HepG2 (cell line): ENCODE results near the gene DNAJC1. TPM values are rescaled to one million over a fixed set of nuclear protein-coding genes. Genes with fewer than 3 reads are reported as not detected.
A peak's percentile ranks its signal among the peaks of the same experiment; 100 is the strongest.

Source experiments
- ATAC-seq: fragments of 200-7000 bp; cut with Tn5 transposase; 3 replicates; pipeline ENCODE4 v1.9.1; 2020; ENCODE audit warnings: mild to moderate bottlenecking, moderate library complexity
- BruUV-seq: library from RNA; stranded (reverse); fragments of 400-500 nt; replicated peaks from 2 replicates; lab custom pipeline; 2021; lab: Mats Ljungman, UMichigan
- CTCF ChIA-PET: fragments of 300-600 bp; formaldehyde crosslinking; extraction: SDS; loops from one replicate; lab custom pipeline; 2021; ENCODE audit warnings: low total read pairs, inconsistent platforms, low intra/inter-chr PET ratio; lab: Yijun Ruan, JAX
- POLR2A ChIA-PET: fragments of 350-600 bp; sonication (Branson Sonifier 250); formaldehyde crosslinking; loops from one replicate; lab custom pipeline; 2020; ENCODE audit warnings: antibody characterized with exemption, inconsistent platforms; lab: Yijun Ruan, JAX
- DNase-seq: peaks from one replicate; pipeline ENCODE4 v3.0.0-alpha.2; 2015; ENCODE audit warnings: low spot score
- FAIRE-seq: peaks from 3 replicates; lab custom pipeline; 2011; peaks lifted over from hg19 to GRCh38; lab: Jason Lieb, UNC
- H2AFZ ChIP-seq: one replicate; pipeline ENCODE4 v1.6.1; 2011; ENCODE audit warnings: low read length, inconsistent platforms
- H3K27ac ChIP-seq: fragments of 300-600 bp; 3 replicates; pipeline ENCODE4 v1.8.0; 2011; ENCODE audit warnings: mixed run types, mild to moderate bottlenecking, mixed read lengths, low read length, inconsistent platforms; ENCODE audit not compliant: insufficient read depth; ENCODE audit errors: extremely low read length
- H3K27me3 ChIP-seq, 2 experiments: fragments of 200-600 bp in 1 of 2; 2 replicates in 1 of 2; 3 replicates in 1 of 2; pipeline versions ENCODE4 v1.6.0 to v1.8.0; 2011; ENCODE audit warnings: low read length in 2 of 2, mild to moderate bottlenecking in 2 of 2, moderate library complexity in 2 of 2, inconsistent platforms in 1 of 2; ENCODE audit not compliant: insufficient read depth in 2 of 2, control insufficient read depth in 1 of 2
- H3K36me3 ChIP-seq, 2 experiments: fragments of 200-600 bp in 1 of 2; replicated peaks in 1 of 2; 2 replicates in 1 of 2; 3 replicates in 1 of 2; pipeline versions ENCODE4 v1.5.1 to v1.8.0; 2011; ENCODE audit warnings: low read length in 2 of 2, inconsistent platforms in 1 of 2; ENCODE audit not compliant: insufficient read depth in 2 of 2, control insufficient read depth in 1 of 2
- H3K4me1 ChIP-seq: 2 replicates; pipeline ENCODE4 v1.5.1; 2012; ENCODE audit warnings: low read length, inconsistent platforms; ENCODE audit not compliant: insufficient read depth
- H3K4me2 ChIP-seq: 2 replicates; pipeline ENCODE4 v1.6.0; 2011; ENCODE audit warnings: low read depth, low read length, inconsistent platforms
- H3K4me3 ChIP-seq, 3 experiments: fragments of 200-600 bp in 1 of 3; sonication (generic), shearing (Covaris generic) in 1 of 3; replicated peaks in 1 of 3; 2 replicates each; pipeline ENCODE4 v1.5.1; 2011 to 2016; ENCODE audit warnings: low read length in 3 of 3, inconsistent platforms in 2 of 3, low read depth in 2 of 3, mild to moderate bottlenecking in 2 of 3, control low read depth in 1 of 3, mixed read lengths in 1 of 3; ENCODE audit not compliant: insufficient read depth in 1 of 3
- H3K79me2 ChIP-seq: one replicate; pipeline ENCODE4 v1.6.1; 2011; ENCODE audit warnings: low read length, inconsistent platforms; ENCODE audit not compliant: insufficient read depth
- H3K9ac ChIP-seq: 2 replicates; pipeline ENCODE4 v1.6.0; 2011; ENCODE audit warnings: mild to moderate bottlenecking, low read depth, low read length, inconsistent platforms; ENCODE audit not compliant: insufficient read depth
- H3K9me3 ChIP-seq: 2 replicates; pipeline ENCODE4 v1.5.1; 2012; ENCODE audit warnings: mild to moderate bottlenecking, low read length
- H4K20me1 ChIP-seq: 2 replicates; pipeline ENCODE4 v1.6.0; 2011; ENCODE audit warnings: inconsistent platforms, mild to moderate bottlenecking, low read length, moderate library complexity; ENCODE audit not compliant: insufficient read depth
- BCL6 ChIP-seq: IDR thresholded peaks from 2 replicates; pipeline ENCODE4 v1.6.1; 2016; ENCODE audit warnings: missing genetic modification reagents, missing compliant biosample characterization
- ELF3 ChIP-seq: IDR thresholded peaks from 2 replicates; pipeline ENCODE4 v1.6.1; 2016; ENCODE audit warnings: missing genetic modification reagents, missing compliant biosample characterization
- EP300 ChIP-seq, 3 experiments: sonication (generic) in 1 of 3; formaldehyde crosslinking in 1 of 3; IDR thresholded peaks; 2 replicates each; pipeline versions ENCODE4 v1.5.1 to v1.6.1; 2011 to 2020; ENCODE audit warnings: low read depth in 2 of 3, low read length in 2 of 3, borderline replicate concordance in 1 of 3, improper control_type of control experiment in 1 of 3, mild to moderate bottlenecking in 1 of 3, missing genetic modification reagents in 1 of 3, moderate library complexity in 1 of 3
- FOXK1 ChIP-seq: sonication (generic); formaldehyde crosslinking; IDR thresholded peaks from 2 replicates; pipeline ENCODE4 v1.4.0; 2020; ENCODE audit warnings: low read depth, missing genetic modification reagents, borderline replicate concordance
- HNF4G ChIP-seq, 2 experiments: sonication (generic) in 1 of 2; formaldehyde crosslinking in 1 of 2; IDR thresholded peaks; 2 replicates each; pipeline versions ENCODE4 v1.4.0 to v1.6.1; 2011 to 2020; ENCODE audit warnings: borderline replicate concordance in 2 of 2, low read depth in 2 of 2, mild to moderate bottlenecking in 2 of 2, low read length in 1 of 2, missing genetic modification reagents in 1 of 2, moderate library complexity in 1 of 2
- KAT8 ChIP-seq: IDR thresholded peaks from 2 replicates; pipeline ENCODE4 v1.6.1; 2016; ENCODE audit warnings: missing genetic modification reagents, missing compliant biosample characterization
- KDM2A ChIP-seq: sonication (generic); formaldehyde crosslinking; IDR thresholded peaks from 2 replicates; pipeline ENCODE4 v1.4.0; 2020; ENCODE audit warnings: low read depth, missing genetic modification reagents, borderline replicate concordance
- NCOA2 ChIP-seq: sonication (generic); formaldehyde crosslinking; IDR thresholded peaks from 2 replicates; pipeline ENCODE4 v1.8.0; 2022; ENCODE audit warnings: inconsistent platforms
- SAP130 ChIP-seq: IDR thresholded peaks from 2 replicates; pipeline ENCODE4 v1.6.1; 2016; ENCODE audit warnings: low read depth
- SNRNP70 ChIP-seq: fragments of 200-400 bp; formaldehyde crosslinking; IDR thresholded peaks from 2 replicates; pipeline ENCODE4 v1.6.1; 2017; ENCODE audit warnings: mild to moderate bottlenecking, low read depth, low read length, moderate library complexity
- TCF7L2 ChIP-seq: IDR thresholded peaks from 2 replicates; pipeline ENCODE4 v1.6.1; 2011; ENCODE audit warnings: mild to moderate bottlenecking, low read depth, low read length, moderate library complexity
- ZFP82 ChIP-seq: sonication (generic); formaldehyde crosslinking; IDR thresholded peaks from 2 replicates; pipeline ENCODE4 v1.5.1; 2020; ENCODE audit warnings: mild to moderate bottlenecking, missing genetic modification reagents, borderline replicate concordance
- ZNF160 ChIP-seq: sonication (generic); formaldehyde crosslinking; IDR thresholded peaks from 2 replicates; pipeline ENCODE4 v1.8.0; 2022; ENCODE audit warnings: mild to moderate bottlenecking, inconsistent platforms, missing genetic modification reagents
- ZNF20 ChIP-seq: sonication (generic); formaldehyde crosslinking; IDR thresholded peaks from 2 replicates; pipeline ENCODE4 v1.4.0; 2020; ENCODE audit warnings: mild to moderate bottlenecking, moderate library complexity, missing genetic modification reagents
- ZNF317 ChIP-seq: sonication (generic); formaldehyde crosslinking; IDR thresholded peaks from 2 replicates; pipeline ENCODE4 v1.5.0; 2020; ENCODE audit warnings: mild to moderate bottlenecking, missing genetic modification reagents
- ZNF546 ChIP-seq: sonication (generic); formaldehyde crosslinking; conservative IDR thresholded peaks from 2 replicates; pipeline ENCODE4 v1.8.1; 2023; ENCODE audit warnings: mild to moderate bottlenecking, missing genetic modification reagents
- WGBS: methylation state at CpG from one replicate; pipeline ENCODE4 v1.1.6; 2017; ENCODE audit warnings: low lambda C conversion rate; 5-methylcytosine and 5-hydroxymethylcytosine counted together
- in situ Hi-C: cut with HindIII; loops from 2 replicates; pipeline ENCODE4 v1.10.0; 2017; ENCODE audit warnings: low pct_unique_long_range_greater_than_20kb; ENCODE audit not compliant: extremely low pct_ligation_motif_present
- intact Hi-C: fragments of 100-400 bp; cut with micrococcal nuclease; formaldehyde crosslinking; loops from one replicate; pipeline ENCODE4 v1.10.0; 2022; ENCODE audit not compliant: unreplicated experiment
- polyA plus RNA-seq, 8 experiments: library from polyadenylated mRNA; depleted of rRNA in 3 of 8; stranded (reverse) in 7 of 8; unstranded in 1 of 8; fragments of >200 nt; fragmentation: Illumina TruSeq in 4 of 8; extraction: Trizol in 4 of 8; gene quantifications; 2 replicates each; pipeline versions ENCODE4 v1.2.1 to v1.2.3, GENCODE V29; 2011 to 2016; ENCODE audit warnings: low read depth in 4 of 8, missing spikeins in 1 of 8, mixed read lengths in 1 of 8; ENCODE audit not compliant: insufficient read depth in 1 of 8
- total RNA-seq, 5 experiments: library from RNA; depleted of rRNA; stranded (reverse); fragments of >200 nt; fragmentation: Illumina TruSeq; extraction: Trizol; gene quantifications; 2 replicates each; pipeline ENCODE4 v1.2.3, GENCODE V29; 2016; ENCODE audit warnings: low read depth in 1 of 5
- TF ChIP-seq, protein P1 (sequence below): sonication (generic); formaldehyde crosslinking; IDR thresholded peaks from 2 replicates; pipeline ENCODE4 v1.4.0; 2020; ENCODE audit warnings: missing genetic modification reagents
- TF ChIP-seq, protein P2 (sequence below): sonication (generic); formaldehyde crosslinking; IDR thresholded peaks from 2 replicates; pipeline ENCODE4 v1.8.0; 2022; ENCODE audit warnings: mild to moderate bottlenecking, missing genetic modification reagents, borderline replicate concordance
- TF ChIP-seq, protein P3 (sequence below): sonication (generic); formaldehyde crosslinking; IDR thresholded peaks from 2 replicates; pipeline ENCODE4 v1.9.0; 2021; ENCODE audit warnings: missing genetic modification reagents, mild to moderate bottlenecking, borderline replicate concordance

The DNAJC1 gene
- total and polyA plus RNA-seq, 2 of the 13 experiments (the other 11 are each of a cell fraction or from before 2014, with no cell fraction given), result 9.9 to 16.6 TPM

DNA sequence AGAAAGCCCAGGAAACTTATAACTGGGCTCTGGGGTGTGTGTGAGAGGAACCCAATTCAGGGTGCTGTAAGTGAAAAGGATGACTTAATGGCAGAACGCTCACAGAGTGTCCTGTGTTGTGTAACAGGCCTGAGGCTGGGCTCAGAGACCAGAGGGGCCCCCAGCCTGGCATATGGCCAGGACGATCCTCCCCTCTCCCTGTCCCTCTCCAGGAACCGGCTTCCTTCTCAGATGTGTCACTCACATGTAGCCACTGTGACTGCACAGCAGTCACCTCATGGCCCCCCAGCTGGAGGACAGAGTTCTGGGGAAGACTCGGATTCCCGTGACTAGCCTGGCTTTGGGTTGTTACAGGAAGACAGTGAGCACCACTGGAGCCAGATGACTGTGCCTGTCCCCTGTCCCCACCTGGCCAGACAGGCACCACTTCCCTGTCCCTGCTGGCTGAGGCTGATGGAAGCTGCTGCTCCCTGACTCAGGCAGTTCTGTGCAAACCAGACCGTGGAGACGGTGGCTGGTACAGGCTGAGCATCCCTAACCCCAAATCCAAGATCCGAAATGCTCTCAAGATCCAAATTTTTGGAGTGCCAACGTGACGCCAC, 249.0 kb downstream of the DNAJC1 start:
- FAIRE-seq (peak; percentile 74), ATAC-seq (peak; percentile 89), DNase-seq (peak; percentile 84)
- no TSS peak for BruUV-seq
- Histone ChIP-seq H3K79me2 (no peaks in the 10 kb centered on the region), H3K4me1 (peaks cover 18% of the 10 kb centered on the region), H2AFZ (no peak overlapping the region), H3K4me2 (peak overlapping the region; percentile 66), H3K27ac (peak overlapping the region; percentile 40), H4K20me1 (no peaks in the 10 kb centered on the region), H3K36me3 (no peaks in the 10 kb centered on the region), H3K27me3 (no peaks in the 10 kb centered on the region), H3K4me3 (peak overlapping the region in 1 of 3 experiments; percentile 49; a peak in 2 of 6 replicates), H3K9ac (peak overlapping the region; percentile 24; the same call in 1 of the 2 replicates), H3K9me3 (no peaks in the 10 kb centered on the region)
- intact Hi-C loops, result no loop called here
- POLR2A ChIA-PET, result interaction anchor here (1.0 kb wide), 1 partner anchor 258 kb away, joined by 6 read pairs; no protein-coding TSS in a partner anchor
- 53% methylated on average over 7 of the region's 10 CpGs for WGBS
- in situ Hi-C loops, result no loop called here
- CTCF ChIA-PET, result no interaction called here
- peak; percentile 44; the same call in 1 of the 2 replicates for TF ChIP-seq NCOA2
- peak in 1 of 2 experiments; percentile 65; a peak in 1 of 4 replicates for TF ChIP-seq EP300 (IDR thresholded peaks at IDR 0.05; ENCODE audit: low read depth in 2 of 2, low read length in 2 of 2)
- 0 out of 2 replicates have a peak, but pooled peaks have one; percentile 26 for TF ChIP-seq EP300 (CRISPR knock-in tag; IDR thresholded peaks at IDR 0.05; ENCODE audit: borderline replicate concordance)
- 0 out of 2 replicates have a peak, but pooled peaks have one; percentile 9 for TF ChIP-seq ZNF317 (CRISPR knock-in tag)
- TF ChIP-seq KAT8 (CRISPR knock-in tag), result peak; percentile 52; the same call in 1 of the 2 replicates
- TF ChIP-seq ZNF20, result no peak
- TF ChIP-seq FOXK1, result peak; percentile 30; the same call in 1 of the 2 replicates
- peak; percentile 91 for TF ChIP-seq SAP130 (CRISPR knock-in tag)
- TF ChIP-seq ELF3 (CRISPR knock-in tag), result peak; percentile 86
- no peak for TF ChIP-seq ZFP82 (CRISPR knock-in tag)
- no peak for TF ChIP-seq TCF7L2
- no peak for TF ChIP-seq ZNF160 (CRISPR knock-in tag)
- TF ChIP-seq BCL6 (CRISPR knock-in tag), result peak; percentile 93
- TF ChIP-seq, protein P1, sequence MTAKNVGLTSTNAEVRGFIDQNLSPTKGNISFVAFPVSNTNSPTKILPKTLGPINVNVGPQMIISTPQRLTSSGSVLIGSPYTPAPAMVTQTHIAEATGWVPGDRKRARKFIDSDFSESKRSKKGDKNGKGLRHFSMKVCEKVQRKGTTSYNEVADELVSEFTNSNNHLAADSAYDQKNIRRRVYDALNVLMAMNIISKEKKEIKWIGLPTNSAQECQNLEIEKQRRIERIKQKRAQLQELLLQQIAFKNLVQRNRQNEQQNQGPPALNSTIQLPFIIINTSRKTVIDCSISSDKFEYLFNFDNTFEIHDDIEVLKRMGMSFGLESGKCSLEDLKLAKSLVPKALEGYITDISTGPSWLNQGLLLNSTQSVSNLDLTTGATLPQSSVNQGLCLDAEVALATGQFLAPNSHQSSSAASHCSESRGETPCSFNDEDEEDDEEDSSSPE (CRISPR knock-in tag), result 0 out of 2 replicates have a peak, but pooled peaks have one; percentile 13
- TF ChIP-seq, protein P2, sequence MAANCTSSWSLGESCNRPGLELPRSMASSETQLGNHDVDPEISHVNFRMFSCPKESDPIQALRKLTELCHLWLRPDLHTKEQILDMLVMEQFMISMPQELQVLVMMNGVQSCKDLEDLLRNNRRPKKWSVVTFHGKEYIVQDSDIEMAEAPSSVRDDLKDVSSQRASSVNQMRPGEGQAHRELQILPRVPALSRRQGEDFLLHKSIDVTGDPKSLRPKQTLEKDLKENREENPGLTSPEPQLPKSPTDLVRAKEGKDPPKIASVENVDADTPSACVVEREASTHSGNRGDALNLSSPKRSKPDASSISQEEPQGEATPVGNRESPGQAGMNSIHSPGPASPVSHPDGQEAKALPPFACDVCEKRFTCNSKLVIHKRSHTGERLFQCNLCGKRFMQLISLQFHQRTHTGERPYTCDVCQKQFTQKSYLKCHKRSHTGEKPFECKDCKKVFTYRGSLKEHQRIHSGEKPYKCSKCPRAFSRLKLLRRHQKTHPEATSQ (CRISPR knock-in tag), result no peak
- TF ChIP-seq, protein P3, sequence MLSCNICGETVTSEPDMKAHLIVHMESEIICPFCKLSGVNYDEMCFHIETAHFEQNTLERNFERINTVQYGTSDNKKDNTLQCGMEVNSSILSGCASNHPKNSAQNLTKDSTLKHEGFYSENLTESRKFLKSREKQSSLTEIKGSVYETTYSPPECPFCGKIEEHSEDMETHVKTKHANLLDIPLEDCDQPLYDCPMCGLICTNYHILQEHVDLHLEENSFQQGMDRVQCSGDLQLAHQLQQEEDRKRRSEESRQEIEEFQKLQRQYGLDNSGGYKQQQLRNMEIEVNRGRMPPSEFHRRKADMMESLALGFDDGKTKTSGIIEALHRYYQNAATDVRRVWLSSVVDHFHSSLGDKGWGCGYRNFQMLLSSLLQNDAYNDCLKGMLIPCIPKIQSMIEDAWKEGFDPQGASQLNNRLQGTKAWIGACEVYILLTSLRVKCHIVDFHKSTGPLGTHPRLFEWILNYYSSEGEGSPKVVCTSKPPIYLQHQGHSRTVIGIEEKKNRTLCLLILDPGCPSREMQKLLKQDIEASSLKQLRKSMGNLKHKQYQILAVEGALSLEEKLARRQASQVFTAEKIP (CRISPR knock-in tag), result no peak
- peak; percentile 38; the same call in 1 of the 2 replicates for TF ChIP-seq KDM2A (CRISPR knock-in tag)
- TF ChIP-seq HNF4G (IDR thresholded peaks at IDR 0.05; ENCODE audit: borderline replicate concordance, low read depth, low read length), result peak; percentile 54
- TF ChIP-seq HNF4G (CRISPR knock-in tag; IDR thresholded peaks at IDR 0.05; ENCODE audit: borderline replicate concordance, low read depth), result no peak
- TF ChIP-seq SNRNP70, result no peak
- no peak for TF ChIP-seq ZNF546 (CRISPR knock-in tag)
